GM21515 (cell line): ENCODE measurements around the gene OR5K2.
A peak's percentile ranks its signal among the peaks of the same experiment; 100 is the strongest.

ENCODE experiments used
- ATAC-seq: cut with Tn5 transposase; IDR thresholded peaks from one replicate; pipeline ENCODE4 v1.9.1; 2021; ENCODE audit not compliant: unreplicated experiment

Gene OR5K2

GRCh38 chr3:98521897-98522543 lies 24.5 kb downstream of the OR5K2 start:
- peak; percentile 37 for ATAC-seq

GRCh38 chr3:98522544-98523281 lies 25.2 kb downstream of the OR5K2 start, which contains the start of gene CLDND1:
Gene CLDND1, minus strand, starts transcription at chr3:98522902. Its CDS starts 1,478 bp downstream, at chr3:98521424.
- peak; percentile 89 for ATAC-seq

- ATAC-seq = no peak
Observed at GRCh38 chr3:98525494-98525893, 28.0 kb downstream of the OR5K2 start.

GRCh38 chr3:98528474-98529346 lies 31.2 kb downstream of the OR5K2 start:
- ATAC-seq = no peak

DNA sequence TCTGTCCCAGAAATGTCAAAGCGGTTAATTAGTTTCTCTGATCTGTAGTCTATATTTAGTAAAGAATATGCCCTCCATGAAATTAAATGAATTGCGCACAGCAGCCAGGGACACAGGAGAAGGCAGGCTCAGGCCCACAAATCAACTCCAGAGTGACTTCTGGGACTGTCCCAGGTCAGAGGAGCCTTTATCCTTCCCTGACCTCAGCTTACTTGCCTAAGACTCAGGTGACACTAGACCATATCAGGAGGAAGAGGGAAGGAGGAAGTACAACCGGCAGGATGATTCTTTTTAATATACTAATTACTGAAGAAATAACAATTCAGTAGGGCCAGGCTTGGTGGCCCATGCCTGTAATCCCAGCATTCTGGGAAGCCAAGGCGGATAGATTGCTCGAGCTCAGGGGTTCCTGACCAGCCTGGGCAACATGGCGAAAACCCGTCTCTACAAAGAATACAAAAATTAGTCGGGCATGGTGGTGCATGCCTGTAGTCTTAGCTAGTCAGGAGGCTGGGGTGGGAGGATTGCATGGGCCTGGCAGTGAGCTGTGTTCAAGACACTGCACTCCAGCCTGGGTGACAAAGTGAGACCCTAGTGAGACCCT lies 32.5 kb downstream of the OR5K2 start:
- ATAC-seq = no peak

GRCh38 chr3:98530676-98531075 lies 33.2 kb downstream of the OR5K2 start:
- no peak for ATAC-seq

DNA sequence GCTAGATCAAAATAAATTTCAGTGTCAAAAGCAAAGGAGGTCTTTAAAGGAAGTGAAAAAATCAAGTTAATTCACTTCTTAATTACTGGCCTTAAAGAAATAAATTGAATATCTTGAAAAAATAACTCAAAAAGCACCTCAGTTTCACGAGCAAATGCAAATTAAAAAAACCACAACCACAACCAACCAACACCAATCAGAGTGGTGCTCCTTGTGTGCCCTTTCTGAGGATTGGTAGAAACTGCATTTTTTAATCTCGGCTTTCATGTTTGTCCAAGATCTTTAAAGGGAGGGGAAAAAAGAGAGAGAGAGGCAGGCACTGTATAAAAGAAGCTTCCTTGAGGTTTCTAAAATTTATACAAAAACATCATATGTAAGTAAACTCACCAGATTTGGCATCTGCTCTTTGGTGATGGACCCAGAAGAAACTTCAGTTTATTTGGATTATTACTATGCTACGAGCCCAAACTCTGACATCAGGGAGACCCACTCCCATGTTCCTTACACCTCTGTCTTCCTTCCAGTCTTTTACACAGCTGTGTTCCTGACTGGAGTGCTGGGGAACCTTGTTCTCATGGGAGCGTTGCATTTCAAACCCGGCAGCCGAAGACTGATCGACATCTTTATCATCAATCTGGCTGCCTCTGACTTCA lies 34.3 kb downstream of the OR5K2 start, which contains the start of gene GPR15:
Gene GPR15 (plus strand): TSS at position 357 of the 653 bp plus-strand sequence. CDS start 56 bp downstream, at position 413.
- ATAC-seq = peak; percentile 30

DNA sequence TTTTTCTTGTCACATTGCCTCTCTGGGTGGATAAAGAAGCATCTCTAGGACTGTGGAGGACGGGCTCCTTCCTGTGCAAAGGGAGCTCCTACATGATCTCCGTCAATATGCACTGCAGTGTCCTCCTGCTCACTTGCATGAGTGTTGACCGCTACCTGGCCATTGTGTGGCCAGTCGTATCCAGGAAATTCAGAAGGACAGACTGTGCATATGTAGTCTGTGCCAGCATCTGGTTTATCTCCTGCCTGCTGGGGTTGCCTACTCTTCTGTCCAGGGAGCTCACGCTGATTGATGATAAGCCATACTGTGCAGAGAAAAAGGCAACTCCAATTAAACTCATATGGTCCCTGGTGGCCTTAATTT lies 34.8 kb downstream of the OR5K2 start:
- ATAC-seq = no peak

DNA sequence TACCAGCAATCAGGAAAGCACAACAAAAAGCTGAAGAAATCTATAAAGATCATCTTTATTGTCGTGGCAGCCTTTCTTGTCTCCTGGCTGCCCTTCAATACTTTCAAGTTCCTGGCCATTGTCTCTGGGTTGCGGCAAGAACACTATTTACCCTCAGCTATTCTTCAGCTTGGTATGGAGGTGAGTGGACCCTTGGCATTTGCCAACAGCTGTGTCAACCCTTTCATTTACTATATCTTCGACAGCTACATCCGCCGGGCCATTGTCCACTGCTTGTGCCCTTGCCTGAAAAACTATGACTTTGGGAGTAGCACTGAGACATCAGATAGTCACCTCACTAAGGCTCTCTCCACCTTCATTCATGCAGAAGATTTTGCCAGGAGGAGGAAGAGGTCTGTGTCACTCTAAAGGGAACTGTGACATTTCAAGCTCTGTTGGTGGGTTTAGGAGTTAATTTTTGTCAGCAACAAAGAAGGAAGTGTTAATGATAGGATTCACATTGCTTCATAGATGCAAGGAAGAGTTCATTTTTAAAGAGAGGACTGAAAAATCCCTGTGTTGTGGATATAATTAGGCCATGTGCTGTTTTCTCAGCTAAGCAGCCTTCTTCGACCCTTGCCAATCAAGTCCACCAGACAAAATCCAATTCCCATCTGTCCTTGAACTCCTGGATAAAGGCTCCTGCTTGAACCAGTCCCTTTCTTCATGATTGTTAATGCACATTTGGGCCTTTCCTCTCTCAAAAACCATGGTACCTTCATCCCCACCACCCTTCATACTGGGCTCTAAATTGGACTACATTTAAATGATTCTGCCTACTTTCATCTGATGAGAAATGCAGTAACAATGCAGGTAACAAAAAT lies 35.5 kb downstream of the OR5K2 start:
- no peak for ATAC-seq

- ATAC-seq = no peak
Observed at GRCh38 chr3:98534168-98534567, 36.7 kb downstream of the OR5K2 start.

DNA sequence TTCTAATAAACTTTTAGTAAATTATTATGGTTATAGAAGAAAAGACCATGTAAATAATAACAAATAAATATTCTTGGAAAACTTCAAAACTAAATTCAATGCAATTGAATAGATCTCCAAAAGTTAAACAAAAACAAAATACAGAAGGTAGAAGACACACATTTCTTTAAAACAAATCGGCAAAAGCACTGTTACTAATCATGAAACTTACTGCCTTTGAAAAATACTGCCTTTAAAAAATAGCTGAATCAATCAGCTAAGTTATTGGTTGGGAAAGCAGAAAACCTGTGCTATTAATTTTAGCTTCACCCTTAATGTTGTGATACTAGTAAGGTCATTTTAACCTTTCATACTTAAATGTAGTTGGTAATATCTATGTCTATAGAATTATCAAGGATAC lies 37.3 kb downstream of the OR5K2 start:
- ATAC-seq = no peak

DNA sequence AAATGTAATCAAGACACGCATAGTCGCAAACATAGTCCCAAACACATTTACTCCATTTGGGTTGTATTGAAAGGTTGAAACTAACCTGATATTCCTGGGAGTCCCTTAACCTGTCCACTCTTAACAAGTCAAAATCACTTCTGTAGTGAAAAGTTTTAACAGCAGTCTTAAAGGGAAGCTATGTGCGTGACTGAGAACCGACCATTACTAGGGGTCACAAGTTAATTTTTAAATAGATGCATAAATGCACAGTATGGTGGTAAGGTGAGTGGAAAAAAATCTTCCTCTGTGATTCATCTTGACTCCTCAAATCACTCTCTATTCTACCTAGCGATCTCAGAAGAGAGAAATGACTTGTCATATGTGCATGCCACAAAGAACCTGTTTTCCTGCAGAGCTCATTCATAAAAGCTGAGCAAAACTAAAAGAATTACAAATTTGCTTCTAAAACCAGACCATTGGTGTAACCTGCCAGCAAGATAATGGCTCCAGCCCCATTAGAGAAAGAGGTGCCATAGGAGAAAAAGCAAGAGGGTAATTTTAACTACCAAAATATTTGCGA lies 39.1 kb downstream of the OR5K2 start:
- ATAC-seq = peak; percentile 62

DNA sequence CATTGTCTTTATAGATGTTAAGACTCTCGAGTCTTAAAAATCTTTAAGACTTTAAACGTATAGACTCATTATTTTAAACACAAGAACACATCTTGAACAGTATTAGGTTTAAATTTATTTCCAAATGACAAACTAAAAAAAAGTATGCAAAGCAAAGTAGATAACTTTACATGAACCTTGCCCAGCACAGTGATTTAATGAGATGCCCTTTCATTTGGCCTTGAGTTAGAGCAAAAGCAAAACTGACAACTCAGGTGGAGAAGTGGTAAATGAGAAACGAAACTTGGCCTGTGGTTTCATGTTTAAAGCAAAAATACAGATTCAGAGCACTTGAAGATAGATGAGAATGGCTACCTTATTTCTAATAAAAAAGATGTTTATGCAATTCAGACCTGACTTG lies 42.9 kb downstream of the OR5K2 start:
- ATAC-seq = peak; percentile 44

DNA sequence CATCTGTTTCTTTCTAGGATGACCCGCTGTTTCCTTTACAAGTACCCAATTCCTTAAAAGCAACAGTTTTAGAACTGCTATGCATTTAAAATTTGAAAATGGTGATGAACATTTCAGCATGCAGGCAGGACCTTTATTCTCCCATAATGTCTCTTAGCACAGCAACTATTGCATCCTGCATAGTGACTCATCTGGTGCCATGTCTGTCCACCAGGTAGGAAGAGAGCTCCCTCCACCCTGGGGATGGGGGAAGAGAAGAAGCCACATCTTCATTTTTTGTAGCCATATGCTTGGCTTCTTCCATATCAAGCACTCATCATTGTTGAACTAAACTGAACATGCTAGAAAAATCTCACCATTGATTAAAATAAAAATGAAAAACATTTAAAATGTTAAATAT lies 44.2 kb downstream of the OR5K2 start:
- ATAC-seq = no peak

DNA sequence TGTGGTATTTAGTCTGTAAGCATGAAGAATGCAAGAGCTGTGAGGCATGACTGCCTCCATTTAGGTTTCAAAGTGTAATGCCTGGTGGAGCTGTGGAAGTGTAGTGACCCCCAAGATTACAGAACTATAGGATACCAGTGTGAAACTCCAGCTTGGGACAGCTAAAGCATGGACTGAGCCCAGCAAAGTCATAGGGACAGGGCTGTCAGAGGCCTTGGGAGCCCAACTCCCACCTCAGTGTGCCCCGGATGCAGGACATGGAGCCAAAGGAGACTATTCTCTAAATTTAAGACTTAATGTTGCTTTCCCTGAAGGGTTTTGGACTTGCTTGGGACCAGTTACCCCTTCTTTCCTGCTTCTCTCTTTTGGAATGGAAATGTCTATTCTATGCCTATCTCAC lies 45.1 kb downstream of the OR5K2 start:
- ATAC-seq = no peak

DNA sequence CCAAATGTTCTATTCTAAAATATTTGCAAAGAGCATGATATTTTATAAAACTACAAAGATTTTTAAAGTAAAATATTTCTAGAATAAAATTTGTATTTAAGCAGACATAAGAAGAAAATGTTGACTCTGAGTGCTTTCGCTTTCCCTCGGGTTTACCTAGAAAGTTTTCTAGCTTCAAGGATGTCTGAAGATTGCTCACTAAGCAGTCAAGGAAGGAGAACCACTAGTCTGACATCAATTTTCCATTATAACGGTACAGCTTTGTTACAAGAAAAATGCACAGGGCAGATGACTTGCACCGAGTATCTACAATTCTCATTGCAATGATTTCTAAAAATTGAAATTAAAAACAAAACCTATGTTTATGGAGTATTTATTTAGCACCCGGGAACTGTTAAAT lies 48.5 kb downstream of the OR5K2 start:
- ATAC-seq = peak; percentile 44
